ENCODE measurements around the gene TBPL2. TPM values are rescaled to one million over a fixed set of nuclear protein-coding genes. Genes with fewer than 3 reads are reported as not detected.
A peak's percentile ranks its signal among the peaks of the same experiment; 100 is the strongest.

TBPL2 gene
- total RNA-seq, 1 donor from 2014 or later = not detected

- TF ChIP-seq CTCF (conservative IDR thresholded peaks at IDR 0.05) = no peak
- Mint-ChIP-seq H3K4me3 (no peak overlapping the region), H3K4me1 (no peaks in the 10 kb centered on the region), H3K27me3 (ENCODE audit: low read depth) (no peaks in the 10 kb centered on the region), H3K9me3 (no peaks in the 10 kb centered on the region), H3K27ac (ENCODE audit: unreplicated experiment) (no peak overlapping the region), H3K36me3 (ENCODE audit: low read depth) (peaks cover 8% of the 10 kb centered on the region)
- no peak for DNase-seq (ENCODE audit: low read depth, low spot score)
Measured at GRCh38 chr14:55374771-55375170, 65.6 kb downstream of the TBPL2 start.

GRCh38 chr14:55373784-55374705, 66.4 kb downstream of the TBPL2 start:
- Mint-ChIP-seq H3K36me3 (ENCODE audit: low read depth) (peaks cover 9% of the 10 kb centered on the region), H3K27ac (ENCODE audit: unreplicated experiment) (no peak overlapping the region), H3K27me3 (ENCODE audit: low read depth) (no peaks in the 10 kb centered on the region), H3K9me3 (no peaks in the 10 kb centered on the region), H3K4me1 (no peaks in the 10 kb centered on the region), H3K4me3 (no peak overlapping the region)
- DNase-seq (ENCODE audit: low read depth, low spot score) = no peak
- no peak for TF ChIP-seq CTCF (conservative IDR thresholded peaks at IDR 0.05)

- no peak for TF ChIP-seq CTCF (conservative IDR thresholded peaks at IDR 0.05)
- no peak overlapping the region for H3K27ac Mint-ChIP-seq (ENCODE audit: unreplicated experiment)
- H3K4me1 Mint-ChIP-seq = no peaks in the 10 kb centered on the region
- no peak overlapping the region for H3K4me3 Mint-ChIP-seq
- no peaks in the 10 kb centered on the region for H3K9me3 Mint-ChIP-seq
- no peaks in the 10 kb centered on the region for H3K27me3 Mint-ChIP-seq (ENCODE audit: low read depth)
- no peak for DNase-seq (ENCODE audit: low read depth, low spot score)
- peaks cover 9% of the 10 kb centered on the region for H3K36me3 Mint-ChIP-seq (ENCODE audit: low read depth)
Measured at GRCh38 chr14:55372825-55373224, 67.6 kb downstream of the TBPL2 start.

GRCh38 chr14:55372423-55372822, 68.0 kb downstream of the TBPL2 start:
- Mint-ChIP-seq H3K4me1 (no peaks in the 10 kb centered on the region), H3K27me3 (ENCODE audit: low read depth) (no peaks in the 10 kb centered on the region), H3K9me3 (no peaks in the 10 kb centered on the region), H3K4me3 (no peak overlapping the region), H3K36me3 (ENCODE audit: low read depth) (peaks cover 9% of the 10 kb centered on the region), H3K27ac (ENCODE audit: unreplicated experiment) (peak overlapping the region; percentile 63)
- DNase-seq (ENCODE audit: low read depth, low spot score) = no peak
- no peak for TF ChIP-seq CTCF (conservative IDR thresholded peaks at IDR 0.05)

GRCh38 chr14:55370883-55371455, 69.4 kb downstream of the TBPL2 start:
- no peaks in the 10 kb centered on the region for H3K4me1 Mint-ChIP-seq
- peaks cover 8% of the 10 kb centered on the region for H3K36me3 Mint-ChIP-seq (ENCODE audit: low read depth)
- no peak for DNase-seq (ENCODE audit: low read depth, low spot score)
- H3K9me3 Mint-ChIP-seq = no peaks in the 10 kb centered on the region
- no peak for TF ChIP-seq CTCF (conservative IDR thresholded peaks at IDR 0.05)
- no peaks in the 10 kb centered on the region for H3K27me3 Mint-ChIP-seq (ENCODE audit: low read depth)
- H3K27ac Mint-ChIP-seq (ENCODE audit: unreplicated experiment) = no peak overlapping the region
- no peak overlapping the region for H3K4me3 Mint-ChIP-seq
